Endothelial cell (in vitro differentiated cells): ENCODE measurements around the gene EEF1A2. TPM values are rescaled to one million over a fixed set of nuclear protein-coding genes. Genes with fewer than 3 reads are reported as not detected.

ENCODE experiments used
- DNase-seq: peaks from one replicate; pipeline ENCODE4 v3.0.0; 2021; ENCODE audit warnings: low spot score
- H3K27ac Mint-ChIP-seq: one replicate; pipeline ENCODE4 v1.8.0; 2021; ENCODE audit warnings: mixed read lengths, inconsistent platforms; ENCODE audit not compliant: unreplicated experiment
- H3K27me3 Mint-ChIP-seq: one replicate; pipeline ENCODE4 v1.8.0; 2021; ENCODE audit warnings: mild to moderate bottlenecking, moderate library complexity, mixed read lengths, inconsistent platforms; ENCODE audit not compliant: unreplicated experiment
- H3K36me3 Mint-ChIP-seq: one replicate; pipeline ENCODE4 v1.8.0; 2021; ENCODE audit warnings: mild to moderate bottlenecking, low read depth, mixed read lengths, inconsistent platforms; ENCODE audit not compliant: unreplicated experiment
- H3K4me1 Mint-ChIP-seq: one replicate; pipeline ENCODE4 v1.8.0; 2021; ENCODE audit warnings: mild to moderate bottlenecking, mixed read lengths, inconsistent platforms; ENCODE audit not compliant: unreplicated experiment
- H3K4me3 Mint-ChIP-seq: one replicate; pipeline ENCODE4 v1.8.0; 2021; ENCODE audit warnings: mild to moderate bottlenecking, mixed read lengths, inconsistent platforms; ENCODE audit not compliant: unreplicated experiment
- H3K9me3 Mint-ChIP-seq: one replicate; pipeline ENCODE4 v1.8.0; 2021; ENCODE audit warnings: mixed read lengths, inconsistent platforms; ENCODE audit not compliant: unreplicated experiment
- total RNA-seq: library from RNA; stranded (reverse); fragmentation: NEBNext Ultra II Directional; extraction: Animal tissue kit (Norgen Biotek cat#: 25700); gene quantifications from one replicate; pipeline ENCODE4 v1.2.1, GENCODE V29; 2021; ENCODE audit not compliant: unreplicated experiment
- TF ChIP-seq, protein P1 (sequence below): fragments of 200-600 bp; sonication (generic); IDR thresholded peaks from one replicate; pipeline ENCODE4 v1.5.0; 2021; ENCODE audit warnings: antibody characterized with exemption; ENCODE audit not compliant: unreplicated experiment

The EEF1A2 gene
- total RNA-seq, 1 donor from 2014 or later = 0.31 TPM

GRCh38 chr20:63494420-63495166 lies 4.3 kb downstream of the EEF1A2 start:
- Mint-ChIP-seq H3K4me3 (no peak overlapping the region), H3K4me1 (no peaks in the 10 kb centered on the region), H3K27me3 (peaks cover 13% of the 10 kb centered on the region), H3K9me3 (no peaks in the 10 kb centered on the region), H3K36me3 (peaks cover 15% of the 10 kb centered on the region), H3K27ac (no peak overlapping the region)
- no peak for DNase-seq
- TF ChIP-seq, protein P1, sequence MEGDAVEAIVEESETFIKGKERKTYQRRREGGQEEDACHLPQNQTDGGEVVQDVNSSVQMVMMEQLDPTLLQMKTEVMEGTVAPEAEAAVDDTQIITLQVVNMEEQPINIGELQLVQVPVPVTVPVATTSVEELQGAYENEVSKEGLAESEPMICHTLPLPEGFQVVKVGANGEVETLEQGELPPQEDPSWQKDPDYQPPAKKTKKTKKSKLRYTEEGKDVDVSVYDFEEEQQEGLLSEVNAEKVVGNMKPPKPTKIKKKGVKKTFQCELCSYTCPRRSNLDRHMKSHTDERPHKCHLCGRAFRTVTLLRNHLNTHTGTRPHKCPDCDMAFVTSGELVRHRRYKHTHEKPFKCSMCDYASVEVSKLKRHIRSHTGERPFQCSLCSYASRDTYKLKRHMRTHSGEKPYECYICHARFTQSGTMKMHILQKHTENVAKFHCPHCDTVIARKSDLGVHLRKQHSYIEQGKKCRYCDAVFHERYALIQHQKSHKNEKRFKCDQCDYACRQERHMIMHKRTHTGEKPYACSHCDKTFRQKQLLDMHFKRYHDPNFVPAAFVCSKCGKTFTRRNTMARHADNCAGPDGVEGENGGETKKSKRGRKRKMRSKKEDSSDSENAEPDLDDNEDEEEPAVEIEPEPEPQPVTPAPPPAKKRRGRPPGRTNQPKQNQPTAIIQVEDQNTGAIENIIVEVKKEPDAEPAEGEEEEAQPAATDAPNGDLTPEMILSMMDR = no peak

- H3K4me3 Mint-ChIP-seq = no peak overlapping the region
- H3K27ac Mint-ChIP-seq = no peak overlapping the region
- peaks cover 15% of the 10 kb centered on the region for H3K36me3 Mint-ChIP-seq
- TF ChIP-seq, protein P1 = no peak
- no peak for DNase-seq
- no peaks in the 10 kb centered on the region for H3K4me1 Mint-ChIP-seq
- H3K9me3 Mint-ChIP-seq = no peaks in the 10 kb centered on the region
- peaks cover 13% of the 10 kb centered on the region for H3K27me3 Mint-ChIP-seq
These were observed 4.8 kb downstream of the EEF1A2 start for GRCh38 chr20:63494084-63494419.

- TF ChIP-seq, protein P1 = no peak
- H3K27me3 Mint-ChIP-seq = peaks cover 13% of the 10 kb centered on the region
These were observed 5.3 kb downstream of the EEF1A2 start for GRCh38 chr20:63493563-63494020.

GRCh38 chr20:63492982-63493381 lies 5.9 kb downstream of the EEF1A2 start:
- Mint-ChIP-seq H3K27me3 (peaks cover 13% of the 10 kb centered on the region), H3K4me1 (no peaks in the 10 kb centered on the region)

More at GRCh38 chr20:63493563-63494020, 5.3 kb downstream of the EEF1A2 start:
- Mint-ChIP-seq H3K9me3 (no peaks in the 10 kb centered on the region), H3K4me1 (no peaks in the 10 kb centered on the region), H3K4me3 (no peak overlapping the region), H3K27ac (no peak overlapping the region), H3K36me3 (peaks cover 15% of the 10 kb centered on the region)
- DNase-seq = no peak

GRCh38 chr20:63492518-63492917 lies 6.4 kb downstream of the EEF1A2 start:
- DNase-seq = no peak
- Mint-ChIP-seq H3K27me3 (peaks cover 11% of the 10 kb centered on the region), H3K9me3 (no peaks in the 10 kb centered on the region), H3K4me1 (no peaks in the 10 kb centered on the region), H3K4me3 (peak overlapping the region; percentile 32), H3K27ac (no peak overlapping the region), H3K36me3 (peaks cover 15% of the 10 kb centered on the region)
- TF ChIP-seq, protein P1 = no peak

More at GRCh38 chr20:63492982-63493381, 5.9 kb downstream of the EEF1A2 start:
- no peak overlapping the region for H3K4me3 Mint-ChIP-seq
- no peaks in the 10 kb centered on the region for H3K9me3 Mint-ChIP-seq
- H3K36me3 Mint-ChIP-seq = peaks cover 15% of the 10 kb centered on the region
- TF ChIP-seq, protein P1 = no peak
- no peak for DNase-seq
- no peak overlapping the region for H3K27ac Mint-ChIP-seq
